Fibroblast of the aortic adventitia (primary cell): ENCODE data around the gene ZFAND6. TPM values are rescaled to one million over a fixed set of nuclear protein-coding genes. Genes with fewer than 3 reads are reported as not detected.
"Not testable (repeated sequence)": the region's sequence is repeated elsewhere in the genome, so short reads cannot be mapped to it uniquely, and the experiment has no call there.

Experiments
- DNase-seq: peaks from one replicate; pipeline ENCODE4 v3.0.0-alpha.2; 2010; ENCODE audit warnings: low read depth
- H3K4me3 ChIP-seq: 2 replicates; pipeline ENCODE4 v1.5.1; 2011; ENCODE audit warnings: low read depth, mild to moderate bottlenecking, control low read depth, low read length, moderate library complexity
- CTCF ChIP-seq: IDR thresholded peaks from 2 replicates; pipeline ENCODE4 v1.5.1; 2011; ENCODE audit warnings: mild to moderate bottlenecking, low read length, control low read depth, inconsistent platforms; ENCODE audit not compliant: insufficient read depth
- total RNA-seq: library from RNA; depleted of rRNA; stranded (reverse); fragments of >200 nt; gene quantifications from 2 replicates; pipeline ENCODE4 v1.2.3, GENCODE V29; 2012; ENCODE audit warnings: low replicate concordance

ZFAND6 gene
- total RNA-seq = 27.2 and 125 TPM in 2 replicates

GRCh38 chr15:80058851-80059785, at the start of gene ZFAND6:
Gene ZFAND6 (plus strand): TSS chr15:80059676. CDS start chr15:80120345, 60,669 bp downstream.
- peak within 1 kb of the TSS; percentile 76 for H3K4me3 ChIP-seq
- TF ChIP-seq CTCF = no peak
- DNase-seq = peak; percentile 87

GRCh38 chr15:80010131-80010673, 49.3 kb upstream of the ZFAND6 start:
- DNase-seq = peak; percentile 63
- no peak overlapping the region for H3K4me3 ChIP-seq
- no peak for TF ChIP-seq CTCF

GRCh38 chr15:80011041-80011523, 48.4 kb upstream of the ZFAND6 start:
- peak; percentile 93 for DNase-seq
- not testable (repeated sequence) for H3K4me3 ChIP-seq

- TF ChIP-seq CTCF = no peak
- H3K4me3 ChIP-seq = no peak overlapping the region
- DNase-seq = no peak
These were observed 47.9 kb upstream of the ZFAND6 start for GRCh38 chr15:80011596-80011995.

- DNase-seq = no peak
- no peak for TF ChIP-seq CTCF
- H3K4me3 ChIP-seq = no peak overlapping the region
These were observed 47.3 kb upstream of the ZFAND6 start for GRCh38 chr15:80012060-80012726.

- not testable (repeated sequence) for DNase-seq, H3K4me3 ChIP-seq
These were observed 45.3 kb upstream of the ZFAND6 start for GRCh38 chr15:80014186-80014585.

GRCh38 chr15:80015156-80015555, 44.3 kb upstream of the ZFAND6 start:
- no peak for TF ChIP-seq CTCF
- no peak overlapping the region for H3K4me3 ChIP-seq
- no peak for DNase-seq

GRCh38 chr15:80016506-80016905, 43.0 kb upstream of the ZFAND6 start:
- H3K4me3 ChIP-seq, DNase-seq: not testable (repeated sequence)

GRCh38 chr15:80017139-80017538, 42.3 kb upstream of the ZFAND6 start:
- not testable (repeated sequence) for H3K4me3 ChIP-seq, DNase-seq
